ENCODE results near the gene ARID5B. TPM values are rescaled to one million over a fixed set of nuclear protein-coding genes. Genes with fewer than 3 reads are reported as not detected.

ARID5B gene
- polyA plus RNA-seq, 1 of the 3 experiments (the other 2 are of a cell fraction) = 10.9 TPM

DNA sequence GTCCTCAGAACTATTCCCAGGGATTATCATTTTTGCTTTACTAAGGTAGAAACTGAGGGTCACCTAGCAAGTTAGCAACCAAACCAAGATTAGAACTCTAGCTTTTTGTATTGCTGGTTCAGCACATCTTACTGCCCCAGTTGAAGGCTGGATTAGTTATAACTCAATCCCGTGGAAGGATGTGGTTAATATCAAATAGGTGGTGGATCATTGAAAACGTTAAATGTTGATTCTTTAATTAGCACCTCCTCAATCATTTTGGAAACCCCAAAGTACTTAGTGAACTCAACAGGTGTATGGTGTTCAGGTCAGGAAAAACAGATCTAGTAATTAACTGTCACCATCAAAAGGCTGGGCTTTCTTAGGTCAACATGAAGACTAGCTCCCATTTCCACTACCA lies 152.4 kb downstream of the ARID5B start:
- Histone ChIP-seq H3K9ac (no peak overlapping the region), H3K27me3 (ENCODE audit: insufficient read depth) (no peaks in the 10 kb centered on the region), H3K4me3 (ENCODE audit: low read depth in 2 of 2, low read length in 1 of 2) (peak overlapping the region in 1 of 2 experiments; percentile 23; a peak in 1 of 4 replicates), H3K36me3 (replicated peaks in 1 of 2; ENCODE audit: control insufficient read depth in 1 of 2, insufficient read depth in 2 of 2, low read length in 1 of 2) (peaks cover 60 to 68% of the 10 kb centered on the region in 2 experiments), H3K9me3 (no peaks in the 10 kb centered on the region), H2AFZ (ENCODE audit: low read depth) (no peak overlapping the region), H3K79me2 (ENCODE audit: insufficient read depth) (peaks cover 100% of the 10 kb centered on the region), H3K4me1 (ENCODE audit: control insufficient read depth in 1 of 2, insufficient read depth in 2 of 2, low read depth in 1 of 2, low read length in 1 of 2) (peaks cover 34 to 47% of the 10 kb centered on the region in 2 experiments), H3F3A (replicated peaks; ENCODE audit: insufficient read depth) (peaks cover 25% of the 10 kb centered on the region), H3K27ac (ENCODE audit: low read depth in 2 of 2, low read length in 1 of 2) (no peak overlapping the region), H3K4me2 (peak overlapping the region; percentile 84; the same call in 1 of the 2 replicates), H4K20me1 (ENCODE audit: insufficient read depth) (no peaks in the 10 kb centered on the region; the same call in 1 of the 2 replicates), H3K9me2 (no peaks in the 10 kb centered on the region)
- ChIA-PET POLR2A (no interaction called here), CTCF (interaction anchor here (0.9 to 2.8 kb wide), 6 partner anchors 15 to 924 kb away, joined by 3 to 13 read pairs (median 3); no protein-coding TSS in a partner anchor)
- no peak for DNase-seq
- WGBS (ENCODE audit: low lambda C conversion rate) = 85% methylated on average over 2 of the region's 2 CpGs
- no peak for TF ChIP-seq TEAD4 (IDR thresholded peaks at IDR 0.05; ENCODE audit: borderline replicate concordance, insufficient read depth)
- TF ChIP-seq RAD21 (IDR thresholded peaks at IDR 0.05; ENCODE audit: low read length) = no peak
- TF ChIP-seq ELF1 (IDR thresholded peaks at IDR 0.05) = no peak
- TF ChIP-seq, protein P1, sequence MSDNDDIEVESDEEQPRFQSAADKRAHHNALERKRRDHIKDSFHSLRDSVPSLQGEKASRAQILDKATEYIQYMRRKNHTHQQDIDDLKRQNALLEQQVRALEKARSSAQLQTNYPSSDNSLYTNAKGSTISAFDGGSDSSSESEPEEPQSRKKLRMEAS (IDR thresholded peaks at IDR 0.05; ENCODE audit: low read depth) = no peak
- TF ChIP-seq MEF2A (IDR thresholded peaks at IDR 0.05; ENCODE audit: borderline replicate concordance, low read depth) = no peak
- TF ChIP-seq, protein P2, sequence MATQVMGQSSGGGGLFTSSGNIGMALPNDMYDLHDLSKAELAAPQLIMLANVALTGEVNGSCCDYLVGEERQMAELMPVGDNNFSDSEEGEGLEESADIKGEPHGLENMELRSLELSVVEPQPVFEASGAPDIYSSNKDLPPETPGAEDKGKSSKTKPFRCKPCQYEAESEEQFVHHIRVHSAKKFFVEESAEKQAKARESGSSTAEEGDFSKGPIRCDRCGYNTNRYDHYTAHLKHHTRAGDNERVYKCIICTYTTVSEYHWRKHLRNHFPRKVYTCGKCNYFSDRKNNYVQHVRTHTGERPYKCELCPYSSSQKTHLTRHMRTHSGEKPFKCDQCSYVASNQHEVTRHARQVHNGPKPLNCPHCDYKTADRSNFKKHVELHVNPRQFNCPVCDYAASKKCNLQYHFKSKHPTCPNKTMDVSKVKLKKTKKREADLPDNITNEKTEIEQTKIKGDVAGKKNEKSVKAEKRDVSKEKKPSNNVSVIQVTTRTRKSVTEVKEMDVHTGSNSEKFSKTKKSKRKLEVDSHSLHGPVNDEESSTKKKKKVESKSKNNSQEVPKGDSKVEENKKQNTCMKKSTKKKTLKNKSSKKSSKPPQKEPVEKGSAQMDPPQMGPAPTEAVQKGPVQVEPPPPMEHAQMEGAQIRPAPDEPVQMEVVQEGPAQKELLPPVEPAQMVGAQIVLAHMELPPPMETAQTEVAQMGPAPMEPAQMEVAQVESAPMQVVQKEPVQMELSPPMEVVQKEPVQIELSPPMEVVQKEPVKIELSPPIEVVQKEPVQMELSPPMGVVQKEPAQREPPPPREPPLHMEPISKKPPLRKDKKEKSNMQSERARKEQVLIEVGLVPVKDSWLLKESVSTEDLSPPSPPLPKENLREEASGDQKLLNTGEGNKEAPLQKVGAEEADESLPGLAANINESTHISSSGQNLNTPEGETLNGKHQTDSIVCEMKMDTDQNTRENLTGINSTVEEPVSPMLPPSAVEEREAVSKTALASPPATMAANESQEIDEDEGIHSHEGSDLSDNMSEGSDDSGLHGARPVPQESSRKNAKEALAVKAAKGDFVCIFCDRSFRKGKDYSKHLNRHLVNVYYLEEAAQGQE (IDR thresholded peaks at IDR 0.05; ENCODE audit: low read depth, low read length) = no peak
- no peak for TF ChIP-seq FOSL2 (IDR thresholded peaks at IDR 0.05; ENCODE audit: borderline replicate concordance, low read depth)
- no peak for TF ChIP-seq EP300 (IDR thresholded peaks at IDR 0.05; ENCODE audit: borderline replicate concordance in 1 of 2, low read depth in 1 of 2, low read length in 1 of 2)

DNA sequence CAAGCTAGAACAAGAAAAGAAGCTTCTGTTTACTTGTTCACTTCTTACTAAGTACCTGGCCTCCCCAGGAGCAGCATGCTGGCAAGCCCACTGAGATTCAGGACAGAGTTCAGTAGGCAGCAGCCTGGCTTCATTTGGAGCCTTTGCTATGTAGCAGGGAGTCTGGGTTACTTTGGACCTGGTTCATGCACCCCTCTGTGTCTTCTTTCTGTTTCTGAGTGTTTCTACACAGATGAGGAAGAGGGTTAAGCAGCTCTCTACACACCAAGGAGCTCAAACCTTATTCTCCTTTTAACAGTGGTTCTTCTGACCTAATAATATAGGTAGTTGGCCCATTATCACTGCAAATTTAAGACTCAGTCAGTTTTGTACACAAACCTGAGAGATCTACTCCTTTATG lies 152.9 kb downstream of the ARID5B start:
- ChIA-PET POLR2A (no interaction called here), CTCF (interaction anchor here (0.9 to 2.8 kb wide), 6 partner anchors 15 to 924 kb away, joined by 3 to 13 read pairs (median 3); no protein-coding TSS in a partner anchor)
- Histone ChIP-seq H3K9ac (no peak overlapping the region), H3K27me3 (ENCODE audit: insufficient read depth) (no peaks in the 10 kb centered on the region), H3K27ac (ENCODE audit: low read depth in 2 of 2, low read length in 1 of 2) (no peak overlapping the region), H3K79me2 (ENCODE audit: insufficient read depth) (peaks cover 99% of the 10 kb centered on the region), H3K4me1 (ENCODE audit: control insufficient read depth in 1 of 2, insufficient read depth in 2 of 2, low read depth in 1 of 2, low read length in 1 of 2) (peaks cover 33 to 52% of the 10 kb centered on the region in 2 experiments), H3K9me2 (no peaks in the 10 kb centered on the region), H3K4me2 (peak overlapping the region; percentile 84; the same call in 1 of the 2 replicates), H3K9me3 (no peaks in the 10 kb centered on the region), H3K36me3 (replicated peaks in 1 of 2; ENCODE audit: control insufficient read depth in 1 of 2, insufficient read depth in 2 of 2, low read length in 1 of 2) (peaks cover 65 to 74% of the 10 kb centered on the region in 2 experiments), H2AFZ (ENCODE audit: low read depth) (no peak overlapping the region), H4K20me1 (ENCODE audit: insufficient read depth) (no peaks in the 10 kb centered on the region; the same call in 1 of the 2 replicates), H3K4me3 (ENCODE audit: low read depth in 2 of 2, low read length in 1 of 2) (peak overlapping the region in 1 of 2 experiments; percentile 23; a peak in 1 of 4 replicates), H3F3A (replicated peaks; ENCODE audit: insufficient read depth) (peaks cover 30% of the 10 kb centered on the region)
- no peak for DNase-seq
- no peak for TF ChIP-seq MXI1 (IDR thresholded peaks at IDR 0.05; ENCODE audit: low read depth, low read length)
- no peak for TF ChIP-seq CHD2 (IDR thresholded peaks at IDR 0.05; ENCODE audit: low read length, partially characterized antibody)
- TF ChIP-seq GABPA (IDR thresholded peaks at IDR 0.05; ENCODE audit: low read depth) = no peak
- TF ChIP-seq TCF12 (IDR thresholded peaks at IDR 0.05) = no peak
- no peak for TF ChIP-seq RCOR1 (IDR thresholded peaks at IDR 0.05; ENCODE audit: low read length)
- TF ChIP-seq MEF2A (IDR thresholded peaks at IDR 0.05; ENCODE audit: borderline replicate concordance, low read depth) = no peak
- TF ChIP-seq YY1 (IDR thresholded peaks at IDR 0.05; ENCODE audit: low read depth) = no peak
- TF ChIP-seq, protein P1 (IDR thresholded peaks at IDR 0.05; ENCODE audit: low read depth) = no peak
- TF ChIP-seq RAD21 (IDR thresholded peaks at IDR 0.05; ENCODE audit: low read length) = no peak
- no peak for TF ChIP-seq JUND (IDR thresholded peaks at IDR 0.05)
- no peak for TF ChIP-seq RFX5 (IDR thresholded peaks at IDR 0.05; ENCODE audit: low read length)
- no peak for TF ChIP-seq NRF1 (IDR thresholded peaks at IDR 0.05; ENCODE audit: low read depth, low read length)
- TF ChIP-seq TAF1 (IDR thresholded peaks at IDR 0.05; ENCODE audit: borderline replicate concordance, low read depth, low read length) = no peak
- no peak for TF ChIP-seq EP300 (IDR thresholded peaks at IDR 0.05; ENCODE audit: borderline replicate concordance in 1 of 2, low read depth in 1 of 2, low read length in 1 of 2)
- TF ChIP-seq, protein P3, sequence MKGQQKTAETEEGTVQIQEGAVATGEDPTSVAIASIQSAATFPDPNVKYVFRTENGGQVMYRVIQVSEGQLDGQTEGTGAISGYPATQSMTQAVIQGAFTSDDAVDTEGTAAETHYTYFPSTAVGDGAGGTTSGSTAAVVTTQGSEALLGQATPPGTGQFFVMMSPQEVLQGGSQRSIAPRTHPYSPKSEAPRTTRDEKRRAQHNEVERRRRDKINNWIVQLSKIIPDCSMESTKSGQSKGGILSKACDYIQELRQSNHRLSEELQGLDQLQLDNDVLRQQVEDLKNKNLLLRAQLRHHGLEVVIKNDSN (IDR thresholded peaks at IDR 0.05; ENCODE audit: borderline replicate concordance, low read depth) = no peak
